Mononuclear cell (primary cell): ENCODE results near the gene SSTR3. TPM values are rescaled to one million over a fixed set of nuclear protein-coding genes. Genes with fewer than 3 reads are reported as not detected.
"Not testable (repeated sequence)": the region's sequence is repeated elsewhere in the genome, so short reads cannot be mapped to it uniquely, and the experiment has no call there.

ENCODE experiments used
- H3K27me3 ChIP-seq: 2 replicates; pipeline ENCODE4 v1.6.0; 2011; ENCODE audit warnings: low read length, control low read depth; ENCODE audit not compliant: insufficient read depth
- H3K4me1 ChIP-seq: 2 replicates; pipeline ENCODE4 v1.5.1; 2011; ENCODE audit warnings: mild to moderate bottlenecking, low read length, control low read depth; ENCODE audit not compliant: insufficient read depth
- H3K4me3 ChIP-seq: 2 replicates; pipeline ENCODE4 v1.5.1; 2011; ENCODE audit warnings: mild to moderate bottlenecking, low read length, moderate library complexity
- H3K9me3 ChIP-seq: 2 replicates; pipeline ENCODE4 v1.5.1; 2011; ENCODE audit warnings: low read depth, mild to moderate bottlenecking, control low read depth, low read length
- total RNA-seq: library from RNA; depleted of rRNA; stranded (reverse); fragments of >200 nt; gene quantifications from one replicate; pipeline ENCODE4 v1.2.3, GENCODE V29; 2012

Gene SSTR3
- total RNA-seq, result 2.4 TPM

- Histone ChIP-seq H3K4me3 (no peak within 1 kb of the TSS), H3K4me1 (peaks cover 13% of the 10 kb centered on the region), H3K27me3 (no peaks in the 10 kb centered on the region), H3K9me3 (no peaks in the 10 kb centered on the region)
These were observed at the start of gene SSTR3 for GRCh38 chr22:37212174-37212906. Gene SSTR3 (minus strand): TSS chr22:37212477. CDS start chr22:37207803, 4,674 bp downstream.

- Histone ChIP-seq H3K27me3 (no peaks in the 10 kb centered on the region), H3K4me1 (peaks cover 25% of the 10 kb centered on the region), H3K4me3 (no peak overlapping the region), H3K9me3 (no peaks in the 10 kb centered on the region)
These were observed 48.6 kb upstream of the SSTR3 start for GRCh38 chr22:37260901-37261336.

- Histone ChIP-seq H3K4me1 (peaks cover 25% of the 10 kb centered on the region), H3K4me3 (no peak overlapping the region), H3K27me3 (no peaks in the 10 kb centered on the region), H3K9me3 (no peaks in the 10 kb centered on the region)
These were observed 48.0 kb upstream of the SSTR3 start for GRCh38 chr22:37260155-37260795.

GRCh38 chr22:37259540-37260029, 47.3 kb upstream of the SSTR3 start:
- H3K4me3 ChIP-seq, result no peak overlapping the region

GRCh38 chr22:37258753-37259401, 46.6 kb upstream of the SSTR3 start:
- Histone ChIP-seq H3K4me3 (no peak overlapping the region), H3K4me1 (peaks cover 25% of the 10 kb centered on the region), H3K27me3 (no peaks in the 10 kb centered on the region), H3K9me3 (no peaks in the 10 kb centered on the region)

More at GRCh38 chr22:37259540-37260029, 47.3 kb upstream of the SSTR3 start:
- Histone ChIP-seq H3K9me3 (no peaks in the 10 kb centered on the region), H3K4me1 (peaks cover 25% of the 10 kb centered on the region), H3K27me3 (no peaks in the 10 kb centered on the region)

- no peak overlapping the region for H3K4me3 ChIP-seq
- no peaks in the 10 kb centered on the region for H3K9me3 ChIP-seq
- H3K27me3 ChIP-seq, result no peaks in the 10 kb centered on the region
- H3K4me1 ChIP-seq, result peaks cover 25% of the 10 kb centered on the region
These were observed 45.9 kb upstream of the SSTR3 start for GRCh38 chr22:37258005-37258752.

- Histone ChIP-seq H3K4me3 (no peak overlapping the region), H3K27me3 (no peaks in the 10 kb centered on the region), H3K9me3 (no peaks in the 10 kb centered on the region), H3K4me1 (peaks cover 25% of the 10 kb centered on the region)
These were observed 43.9 kb upstream of the SSTR3 start for GRCh38 chr22:37256075-37256726.

- Histone ChIP-seq H3K27me3 (no peaks in the 10 kb centered on the region), H3K4me3 (no peak overlapping the region), H3K4me1 (peaks cover 18% of the 10 kb centered on the region), H3K9me3 (no peaks in the 10 kb centered on the region)
These were observed 43.3 kb upstream of the SSTR3 start for GRCh38 chr22:37255558-37256006.

GRCh38 chr22:37254867-37255233, 42.6 kb upstream of the SSTR3 start:
- Histone ChIP-seq H3K9me3 (no peaks in the 10 kb centered on the region), H3K27me3 (no peaks in the 10 kb centered on the region), H3K4me1 (peaks cover 11% of the 10 kb centered on the region), H3K4me3 (no peak overlapping the region)

- no peaks in the 10 kb centered on the region for H3K27me3 ChIP-seq
- H3K4me3 ChIP-seq, result no peak overlapping the region
- H3K4me1 ChIP-seq, result peaks cover 6% of the 10 kb centered on the region
- H3K9me3 ChIP-seq, result no peaks in the 10 kb centered on the region
These were observed 42.1 kb upstream of the SSTR3 start for GRCh38 chr22:37254209-37254866.

- H3K27me3 ChIP-seq, result no peaks in the 10 kb centered on the region
- no peak overlapping the region for H3K4me3 ChIP-seq
- no peaks in the 10 kb centered on the region for H3K9me3 ChIP-seq
- H3K4me1 ChIP-seq, result no peaks in the 10 kb centered on the region
These were observed 40.9 kb upstream of the SSTR3 start for GRCh38 chr22:37253126-37253660.

GRCh38 chr22:37251836-37252235, 39.6 kb upstream of the SSTR3 start:
- not testable (repeated sequence) for H3K4me1 ChIP-seq, H3K9me3 ChIP-seq, H3K4me3 ChIP-seq, H3K27me3 ChIP-seq

GRCh38 chr22:37249986-37250385, 37.7 kb upstream of the SSTR3 start:
- no peaks in the 10 kb centered on the region for H3K9me3 ChIP-seq
- H3K27me3 ChIP-seq, result no peaks in the 10 kb centered on the region
- no peak overlapping the region for H3K4me3 ChIP-seq
- H3K4me1 ChIP-seq, result peaks cover 9% of the 10 kb centered on the region

- Histone ChIP-seq H3K9me3 (no peaks in the 10 kb centered on the region), H3K4me1 (peaks cover 20% of the 10 kb centered on the region), H3K4me3 (no peak overlapping the region), H3K27me3 (no peaks in the 10 kb centered on the region)
These were observed 36.0 kb upstream of the SSTR3 start for GRCh38 chr22:37248251-37248650.
